ENCODE results near the gene CACNA1E. TPM values are rescaled to one million over a fixed set of nuclear protein-coding genes. Genes with fewer than 3 reads are reported as not detected.

Gene CACNA1E
- total RNA-seq, 1 experiment from 2014 or later, result 0.46 TPM

GRCh38 chr1:181440510-181440909 is 42.8 kb upstream of the CACNA1E start:
- Histone ChIP-seq H4K5ac (ENCODE audit: insufficient read length, low read depth, low read length) (no peak overlapping the region), H2BK5ac (ENCODE audit: insufficient read length, low read length) (no peak overlapping the region), H2BK15ac (ENCODE audit: low read depth, low read length) (no peak overlapping the region), H3K4ac (ENCODE audit: low read depth, low read length) (no peak overlapping the region), H4K91ac (ENCODE audit: insufficient read length, low read depth, low read length) (no peak overlapping the region), H2AK5ac (ENCODE audit: insufficient read length, low read length) (no peak overlapping the region), H2BK120ac (ENCODE audit: low read depth, low read length, poor library complexity, severe bottlenecking) (no peak overlapping the region), H3K23ac (ENCODE audit: insufficient read length, low read depth, low read length) (no peak overlapping the region), H3K23me2 (ENCODE audit: insufficient read length, low read depth, low read length, poor library complexity, severe bottlenecking) (no peaks in the 10 kb centered on the region), H3T11ph (ENCODE audit: low read length) (no peak overlapping the region), H3K79me2 (ENCODE audit: insufficient read depth, low read length) (no peaks in the 10 kb centered on the region), H4K8ac (replicated peaks; ENCODE audit: insufficient read length, low read depth, low read length) (no peak overlapping the region), H2AFZ (ENCODE audit: low read length) (no peak overlapping the region), H2BK20ac (ENCODE audit: low read depth, low read length, poor library complexity, severe bottlenecking) (no peak overlapping the region), H2BK12ac (ENCODE audit: insufficient read length, low read depth, low read length) (no peak overlapping the region), H3K18ac (ENCODE audit: insufficient read length, low read depth, low read length) (no peak overlapping the region), H3K79me1 (ENCODE audit: insufficient read depth, low read depth, low read length, poor library complexity, severe bottlenecking) (no peaks in the 10 kb centered on the region), H4K20me1 (ENCODE audit: control insufficient read depth, insufficient read depth, insufficient read length) (no peaks in the 10 kb centered on the region), H3K27ac (ENCODE audit: insufficient read length, low read depth, low read length) (no peak overlapping the region), H3K9ac (ENCODE audit: extremely low read depth, insufficient read length, low read length) (no peak overlapping the region), H3K27me3 (ENCODE audit: insufficient read depth, low read length) (no peaks in the 10 kb centered on the region), H3K14ac (ENCODE audit: insufficient read depth, low read length) (no peak overlapping the region), H3K56ac (ENCODE audit: insufficient read length, low read depth, low read length) (no peak overlapping the region), H3K4me1 (ENCODE audit: insufficient read depth, low read length) (no peaks in the 10 kb centered on the region), H3K4me2 (ENCODE audit: insufficient read depth, insufficient read length, low read length) (no peak overlapping the region), H3K9me3 (ENCODE audit: control insufficient read depth, low read depth, low read length) (no peaks in the 10 kb centered on the region)
- peaks cover 10% of the 10 kb centered on the region for H3K27me3 Mint-ChIP-seq (ENCODE audit: low read depth)
- H3K27ac Mint-ChIP-seq, result no peak overlapping the region
- TF ChIP-seq CTCF (conservative IDR thresholded peaks at IDR 0.05), result no peak
- no CpG with 5 or more reads among the region's 4 CpGs for WGBS (ENCODE audit: extremely low coverage, insufficient read length, low lambda C conversion rate)
- H3K36me3 Mint-ChIP-seq (ENCODE audit: insufficient read depth in 1 of 3, low read depth in 3 of 3), result no peaks in the 10 kb centered on the region
- H3K9me3 Mint-ChIP-seq, result no peaks in the 10 kb centered on the region
- H3K4me3 Mint-ChIP-seq, result no peak overlapping the region
- DNase-seq, result no peak
- no peaks in the 10 kb centered on the region for H3K4me1 Mint-ChIP-seq
